Ovary (tissue), 9 donors: ENCODE results near the gene FMN1. TPM values are rescaled to one million over a fixed set of nuclear protein-coding genes. Genes with fewer than 3 reads are reported as not detected.

Experiments used
- DNase-seq, 5 donors: peaks; one replicate each; pipeline ENCODE4 v3.0.0-alpha.2; 2019 to 2020
- H3K27ac ChIP-seq, 2 donors: fragments of 200-600 bp; one replicate each; pipeline versions ENCODE4 v1.5.1 to v1.8.0; 2019 to 2022
- H3K27me3 ChIP-seq: fragments of 200-600 bp; one replicate; pipeline ENCODE4 v1.8.0; 2022
- H3K36me3 ChIP-seq: fragments of 200-600 bp; sonication (generic); one replicate; pipeline ENCODE4 v1.5.1; 2019
- H3K4me1 ChIP-seq: one replicate; pipeline ENCODE4 v1.8.1; 2013; ENCODE audit warnings: mild to moderate bottlenecking, moderate library complexity; ENCODE audit not compliant: insufficient read depth
- H3K4me3 ChIP-seq: fragments of 200-600 bp; sonication (generic); one replicate; pipeline ENCODE4 v1.5.1; 2017
- H3K9me3 ChIP-seq, 2 donors: fragments of 200-600 bp in 1 of 2; sonication (generic) in 1 of 2; one replicate each; pipeline versions ENCODE4 v1.5.1 to v1.8.1; 2013 to 2019; ENCODE audit warnings: mild to moderate bottlenecking in 1 of 2, moderate library complexity in 1 of 2
- CTCF ChIP-seq, 3 donors: fragments of 450-650 bp in 2 of 3; fragments of 200-600 bp in 1 of 3; IDR thresholded peaks; one replicate each; pipeline versions ENCODE4 v1.5.1 to v1.8.0; 2016 to 2022; ENCODE audit warnings: antibody characterized with exemption in 3 of 3, mild to moderate bottlenecking in 1 of 3
- EP300 ChIP-seq: sonication (generic); formaldehyde crosslinking; IDR thresholded peaks from one replicate; pipeline ENCODE4 v1.6.1; 2017; ENCODE audit warnings: antibody characterized with exemption
- POLR2A ChIP-seq: fragments of 450-650 bp; IDR thresholded peaks from one replicate; pipeline ENCODE4 v1.6.1; 2017; ENCODE audit warnings: antibody characterized with exemption, mild to moderate bottlenecking, moderate library complexity
- WGBS, 3 donors: extraction: QIAGEN DNeasy Blood & Tissue Kit in 1 of 3; methylation state at CpG; one replicate each; pipeline versions ENCODE4 v1.1.5 to v1.1.7; 2013 to 2017; 5-methylcytosine and 5-hydroxymethylcytosine counted together
- intact Hi-C, 4 donors: fragments of 100-400 bp; cut with DNase I; formaldehyde crosslinking; loops; one replicate each; pipeline versions ENCODE4 v1.11.0 to v1.15.1; 2022 to 2023
- polyA plus RNA-seq, 2 donors: library from polyadenylated mRNA; stranded (reverse); fragments of 200-250 nt in 1 of 2; fragments of 350-450 nt in 1 of 2; fragmentation: Illumina TruSeq in 1 of 2; extraction: RNeasy Lipid Tissue Mini Kit (QIAGEN cat#74804) in 1 of 2; gene quantifications; one replicate each; pipeline ENCODE4 v1.2.3, GENCODE V29; 2013 to 2014
- total RNA-seq, 7 donors: library from RNA; depleted of rRNA in 2 of 7; stranded (reverse); fragments of >200 nt in 2 of 7; fragmentation: NEBNext Ultra II Directional in 3 of 7; extraction: Animal tissue kit (Norgen Biotek cat#: 25700) in 3 of 7; gene quantifications; one replicate each; pipeline versions ENCODE4 v1.1.0 to v1.2.4, GENCODE V29; 2016 to 2023
- donor health status: DM: no; HTN: no; CAD: no; lungs with moderate emphysema.
- donor health status: DM: no; HTN: no; CAD: no.
- donor health status: Bipolar disorder and iron deficiency.
- donor health status: DM: yes; HTN: yes; CAD: no.
- donor health status: DM: no; HTN: no; CAD: no.
- donor health status: DM: yes; HTN: yes; CAD: no.

FMN1 gene
- total and polyA plus RNA-seq, 9 donors, result 0.13 to 16.9 (median 2.6) TPM

- no peaks in the 10 kb centered on the region for H3K36me3 ChIP-seq
- H3K4me3 ChIP-seq, result no peak overlapping the region
- TF ChIP-seq CTCF (IDR thresholded peaks at IDR 0.05) (no peak), EP300 (no peak), POLR2A (no peak)
- H3K27ac ChIP-seq, result no peak overlapping the region
- intact Hi-C loops, result no loop called here
- WGBS, 3 donors, result 47 to 76% (median 58%) methylated on average over 4 of the region's 4 CpGs
- H3K4me1 ChIP-seq, result no peaks in the 10 kb centered on the region
- no peaks in the 10 kb centered on the region for H3K9me3 ChIP-seq
- no peaks in the 10 kb centered on the region for H3K27me3 ChIP-seq
- no peak for DNase-seq
These were observed 276.0 kb downstream of the FMN1 start for GRCh38 chr15:32918547-32918946.

- intact Hi-C loops, result no loop called here
- WGBS, 3 donors, result 82 to 84% (median 83%) methylated on average over 3 of the region's 3 CpGs
- Histone ChIP-seq H3K36me3 (no peaks in the 10 kb centered on the region), H3K4me3 (no peak overlapping the region), H3K4me1 (no peaks in the 10 kb centered on the region), H3K27ac (no peak overlapping the region), H3K27me3 (no peaks in the 10 kb centered on the region), H3K9me3 (no peaks in the 10 kb centered on the region)
- TF ChIP-seq CTCF (IDR thresholded peaks at IDR 0.05), result no peak
- TF ChIP-seq EP300, result no peak
- TF ChIP-seq POLR2A, result no peak
- no peak for DNase-seq
These were observed 283.7 kb downstream of the FMN1 start for GRCh38 chr15:32910839-32911238.

GRCh38 chr15:32909431-32909830, 285.1 kb downstream of the FMN1 start:
- Histone ChIP-seq H3K27me3 (no peaks in the 10 kb centered on the region), H3K27ac (no peak overlapping the region), H3K4me3 (no peak overlapping the region), H3K9me3 (no peaks in the 10 kb centered on the region), H3K36me3 (no peaks in the 10 kb centered on the region), H3K4me1 (no peaks in the 10 kb centered on the region)
- no peak for TF ChIP-seq EP300
- TF ChIP-seq CTCF (IDR thresholded peaks at IDR 0.05), result no peak
- no peak for TF ChIP-seq POLR2A
- intact Hi-C loops, result no loop called here
- 87 to 93% (median 88%) methylated on average over 2 of the region's 2 CpGs for WGBS, 3 donors
- no peak for DNase-seq

GRCh38 chr15:32908872-32909271, 285.6 kb downstream of the FMN1 start:
- H3K27me3 ChIP-seq, result no peaks in the 10 kb centered on the region
- DNase-seq, result no peak
- H3K4me3 ChIP-seq, result no peak overlapping the region
- intact Hi-C loops, result no loop called here
- 57 to 73% (median 60%) methylated on average over 4 of the region's 4 CpGs for WGBS, 3 donors
- no peaks in the 10 kb centered on the region for H3K9me3 ChIP-seq
- TF ChIP-seq CTCF (IDR thresholded peaks at IDR 0.05) (no peak), EP300 (no peak), POLR2A (no peak)
- H3K27ac ChIP-seq, result no peak overlapping the region
- no peaks in the 10 kb centered on the region for H3K36me3 ChIP-seq
- H3K4me1 ChIP-seq, result no peaks in the 10 kb centered on the region
